Vagina (tissue), 2 donors: Measurements from ENCODE around the gene TGFBR3.

Source experiments
- POLR2A ChIP-seq, 2 donors: fragments of 450-650 bp; IDR thresholded peaks; one replicate each; pipeline ENCODE4 v1.6.1; 2017; ENCODE audit warnings: antibody characterized with exemption in 2 of 2, mild to moderate bottlenecking in 2 of 2, moderate library complexity in 2 of 2
- TF ChIP-seq, protein P1 (sequence below), 3 experiments: fragments of 450-650 bp in 2 of 3; fragments of 200-600 bp in 1 of 3; sonication (generic) in 1 of 3; IDR thresholded peaks; one replicate each; pipeline ENCODE4 v1.5.1; 2017 to 2019; ENCODE audit warnings: antibody characterized with exemption in 3 of 3, mild to moderate bottlenecking in 2 of 3, moderate library complexity in 2 of 3

DNA sequence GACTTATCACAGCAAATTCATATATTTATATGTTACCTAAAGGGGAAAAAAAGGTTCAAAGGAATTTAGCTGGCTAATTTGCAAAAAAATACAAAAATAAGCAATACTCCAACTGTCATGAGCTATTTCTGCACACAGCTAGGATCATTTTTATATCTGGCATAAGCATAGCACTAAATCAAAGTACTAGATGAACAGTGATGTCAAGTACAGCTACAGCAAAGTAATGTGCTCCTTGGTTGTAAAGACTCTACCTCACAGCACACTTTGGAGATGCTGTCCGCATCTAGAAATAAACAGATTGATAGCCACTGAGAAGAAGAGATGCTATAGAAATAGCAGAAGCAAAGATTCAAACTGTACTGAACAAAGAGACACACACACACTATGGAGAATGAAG, 125.4 kb downstream of the TGFBR3 start:
- TF ChIP-seq, protein P1, sequence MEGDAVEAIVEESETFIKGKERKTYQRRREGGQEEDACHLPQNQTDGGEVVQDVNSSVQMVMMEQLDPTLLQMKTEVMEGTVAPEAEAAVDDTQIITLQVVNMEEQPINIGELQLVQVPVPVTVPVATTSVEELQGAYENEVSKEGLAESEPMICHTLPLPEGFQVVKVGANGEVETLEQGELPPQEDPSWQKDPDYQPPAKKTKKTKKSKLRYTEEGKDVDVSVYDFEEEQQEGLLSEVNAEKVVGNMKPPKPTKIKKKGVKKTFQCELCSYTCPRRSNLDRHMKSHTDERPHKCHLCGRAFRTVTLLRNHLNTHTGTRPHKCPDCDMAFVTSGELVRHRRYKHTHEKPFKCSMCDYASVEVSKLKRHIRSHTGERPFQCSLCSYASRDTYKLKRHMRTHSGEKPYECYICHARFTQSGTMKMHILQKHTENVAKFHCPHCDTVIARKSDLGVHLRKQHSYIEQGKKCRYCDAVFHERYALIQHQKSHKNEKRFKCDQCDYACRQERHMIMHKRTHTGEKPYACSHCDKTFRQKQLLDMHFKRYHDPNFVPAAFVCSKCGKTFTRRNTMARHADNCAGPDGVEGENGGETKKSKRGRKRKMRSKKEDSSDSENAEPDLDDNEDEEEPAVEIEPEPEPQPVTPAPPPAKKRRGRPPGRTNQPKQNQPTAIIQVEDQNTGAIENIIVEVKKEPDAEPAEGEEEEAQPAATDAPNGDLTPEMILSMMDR (IDR thresholded peaks at IDR 0.05), result no peak
- no peak for TF ChIP-seq POLR2A (IDR thresholded peaks at IDR 0.05)
